PC-3 (cell line): ENCODE results near the gene TLN1. TPM values are rescaled to one million over a fixed set of nuclear protein-coding genes. Genes with fewer than 3 reads are reported as not detected.
A peak's percentile ranks its signal among the peaks of the same experiment; 100 is the strongest.

ENCODE experiments used
- ATAC-seq: fragments of 200-7000 bp; cut with Tn5 transposase; 2 replicates; pipeline ENCODE4 v1.9.1; 2020; ENCODE audit warnings: mild to moderate bottlenecking, moderate library complexity
- BruUV-seq: library from RNA; stranded (reverse); fragments of 400-500 nt; replicated peaks from 2 replicates; lab custom pipeline; 2021; lab: Mats Ljungman, UMichigan
- CTCF ChIA-PET: fragments of 300-600 bp; sonication (Branson Sonifier 250); formaldehyde crosslinking; loops from one replicate; lab custom pipeline; 2022; ENCODE audit warnings: antibody characterized with exemption; lab: Charles Lee
- POLR2A ChIA-PET: fragments of 300-600 bp; sonication (Branson Sonifier 250); formaldehyde crosslinking; loops from one replicate; lab custom pipeline; 2022; ENCODE audit warnings: antibody characterized with exemption; ENCODE audit not compliant: unreplicated experiment; lab: Charles Lee
- DNase-seq: peaks from one replicate; pipeline ENCODE4 v3.0.0-alpha.2; 2015
- H2AFZ ChIP-seq: fragments of 300-600 bp; sonication (generic); 2 replicates; pipeline ENCODE4 v1.6.0; 2016; ENCODE audit warnings: antibody characterized with exemption, low read length
- H3F3A ChIP-seq: fragments of 300-600 bp; sonication (generic); one replicate; pipeline ENCODE4 v1.6.0; 2017; ENCODE audit warnings: antibody characterized with exemption, low read length, control low read depth, mild to moderate bottlenecking; ENCODE audit not compliant: unreplicated experiment
- H3K27ac ChIP-seq: fragments of 300-600 bp; sonication (generic); 2 replicates; pipeline ENCODE4 v1.5.1; 2016; ENCODE audit warnings: mild to moderate bottlenecking, low read length
- H3K27me3 ChIP-seq: fragments of 300-600 bp; sonication (generic); 2 replicates; pipeline ENCODE4 v1.6.1; 2016; ENCODE audit warnings: low read length, mixed read lengths
- H3K36me3 ChIP-seq: fragments of 300-600 bp; sonication (generic); 2 replicates; pipeline ENCODE4 v1.6.1; 2016; ENCODE audit warnings: low read depth, mixed run types, low read length, mixed read lengths
- H3K4me1 ChIP-seq: fragments of 300-600 bp; sonication (generic); 2 replicates; pipeline ENCODE4 v1.5.1; 2016; ENCODE audit warnings: low read length; ENCODE audit not compliant: insufficient read depth
- H3K4me2 ChIP-seq: fragments of 300-600 bp; sonication (generic); 2 replicates; pipeline ENCODE4 v1.6.0; 2016; ENCODE audit warnings: low read length
- H3K4me3 ChIP-seq: fragments of 300-600 bp; sonication (generic); 2 replicates; pipeline ENCODE4 v1.5.1; 2016; ENCODE audit warnings: mild to moderate bottlenecking, low read length, mixed read lengths
- H3K79me2 ChIP-seq: fragments of 300-600 bp; sonication (generic); 2 replicates; pipeline ENCODE4 v1.6.1; 2017; ENCODE audit warnings: low read length, mixed read lengths
- H3K9ac ChIP-seq: fragments of 300-600 bp; sonication (generic); 2 replicates; pipeline ENCODE4 v1.6.0; 2016; ENCODE audit warnings: mild to moderate bottlenecking, low read length
- H3K9me2 ChIP-seq: fragments of 300-600 bp; sonication (generic); replicated peaks from 2 replicates; pipeline ENCODE4 v1.6.1; 2016; ENCODE audit warnings: mixed run types, low read length, mixed read lengths
- H3K9me3 ChIP-seq: fragments of 300-600 bp; sonication (generic); 2 replicates; pipeline ENCODE4 v1.6.1; 2016; ENCODE audit warnings: low read length, mixed read lengths
- H4K20me1 ChIP-seq: fragments of 300-600 bp; sonication (generic); 2 replicates; pipeline ENCODE4 v1.6.1; 2016; ENCODE audit warnings: low read length, mixed read lengths
- CTCF ChIP-seq: fragments of 300-600 bp; sonication (generic); conservative IDR thresholded peaks from 2 replicates; pipeline ENCODE4 v1.5.1; 2017; ENCODE audit warnings: antibody characterized with exemption, low read depth, mild to moderate bottlenecking, low read length
- EZH2 ChIP-seq: fragments of 300-600 bp; sonication (generic); IDR thresholded peaks from one replicate; pipeline ENCODE4 v1.6.1; 2017; ENCODE audit warnings: antibody characterized with exemption, mild to moderate bottlenecking, low read length; ENCODE audit not compliant: unreplicated experiment
- EZH2phosphoT487 ChIP-seq: fragments of 300-600 bp; sonication (generic); IDR thresholded peaks from 2 replicates; pipeline ENCODE4 v1.6.1; 2018; ENCODE audit warnings: mild to moderate bottlenecking, antibody characterized with exemption, low read length, borderline replicate concordance
- intact Hi-C: fragments of 100-400 bp; cut with micrococcal nuclease; formaldehyde crosslinking; loops from 2 replicates; pipeline ENCODE4 v1.9.0; 2023
- total RNA-seq: library from RNA; depleted of rRNA; stranded (reverse); fragments of >200 nt; gene quantifications from 2 replicates; pipeline ENCODE4 v1.2.3, GENCODE V29; 2014

TLN1 gene
- total RNA-seq, 1 experiment from 2014 or later = 118 TPM

GRCh38 chr9:35729700-35730485, 2.1 kb downstream of the TLN1 start:
- H3K9me3 ChIP-seq = no peaks in the 10 kb centered on the region
- BruUV-seq = no TSS peak
- POLR2A ChIA-PET = interaction anchor here (0.5 to 0.6 kb wide), 3 partner anchors 17 to 65 kb away, joined by 4 to 5 read pairs (median 5); partner anchors contain the start of gene ARHGEF39
- H3K4me2 ChIP-seq = peak overlapping the region; percentile 90
- H3K4me3 ChIP-seq = peak overlapping the region; percentile 90
- CTCF ChIA-PET = interaction anchor here (0.6 kb wide), 1 partner anchor 69 kb away, joined by 3 read pairs; no protein-coding TSS in a partner anchor
- H2AFZ ChIP-seq = no peak overlapping the region
- TF ChIP-seq EZH2phosphoT487 = no peak
- peak; percentile 64 for TF ChIP-seq CTCF
- TF ChIP-seq EZH2 = no peak
- peak; percentile 86 for DNase-seq
- intact Hi-C loops = loop anchor here (2.0 kb wide), 1 partner anchor 71 kb away; the partner anchor contains the start of genes CCDC107 and RMRP
- no peak overlapping the region for H3K9ac ChIP-seq
- H3K4me1 ChIP-seq = peaks cover 54% of the 10 kb centered on the region
- peaks cover 6% of the 10 kb centered on the region; the same call in 1 of the 2 replicates for H3K36me3 ChIP-seq
- H3K27me3 ChIP-seq = no peaks in the 10 kb centered on the region
- peaks cover 70% of the 10 kb centered on the region for H3K79me2 ChIP-seq
- H3K27ac ChIP-seq = peak overlapping the region; percentile 84
- peak; percentile 11 for ATAC-seq
- no peaks in the 10 kb centered on the region for H3K9me2 ChIP-seq
- H3F3A ChIP-seq = no peaks in the 10 kb centered on the region
- no peaks in the 10 kb centered on the region for H4K20me1 ChIP-seq

- intact Hi-C loops = loop anchor here (2.0 kb wide), 1 partner anchor 70 kb away; the partner anchor contains the start of genes CCDC107 and RMRP
- no peak for DNase-seq
- no peak overlapping the region for H2AFZ ChIP-seq
- POLR2A ChIA-PET = no interaction called here
- H3F3A ChIP-seq = no peaks in the 10 kb centered on the region
- H3K4me1 ChIP-seq = peaks cover 50% of the 10 kb centered on the region
- no peaks in the 10 kb centered on the region for H3K27me3 ChIP-seq
- no peak for ATAC-seq
- no peaks in the 10 kb centered on the region for H4K20me1 ChIP-seq
- BruUV-seq = no TSS peak
- peak overlapping the region; percentile 84 for H3K27ac ChIP-seq
- peaks cover 3% of the 10 kb centered on the region; the same call in 1 of the 2 replicates for H3K36me3 ChIP-seq
- H3K9ac ChIP-seq = no peak overlapping the region
- CTCF ChIA-PET = interaction anchor here (0.6 kb wide), 1 partner anchor 68 kb away, joined by 3 read pairs; no protein-coding TSS in a partner anchor
- peak overlapping the region; percentile 90 for H3K4me2 ChIP-seq
- no peak for TF ChIP-seq EZH2
- no peak for TF ChIP-seq CTCF
- no peak for TF ChIP-seq EZH2phosphoT487
- H3K9me3 ChIP-seq = no peaks in the 10 kb centered on the region
- H3K9me2 ChIP-seq = no peaks in the 10 kb centered on the region
- peak overlapping the region; percentile 90 for H3K4me3 ChIP-seq
- H3K79me2 ChIP-seq = peaks cover 64% of the 10 kb centered on the region
These were observed 2.9 kb downstream of the TLN1 start for GRCh38 chr9:35729101-35729500.
